ENCODE results near the gene GPRIN2. TPM values are rescaled to one million over a fixed set of nuclear protein-coding genes. Genes with fewer than 3 reads are reported as not detected.

The GPRIN2 gene
- total and polyA plus RNA-seq, 2 of the 8 experiments (the other 6 are each of a cell fraction or from before 2014, with no cell fraction given), result 14.3 to 18.6 TPM

DNA sequence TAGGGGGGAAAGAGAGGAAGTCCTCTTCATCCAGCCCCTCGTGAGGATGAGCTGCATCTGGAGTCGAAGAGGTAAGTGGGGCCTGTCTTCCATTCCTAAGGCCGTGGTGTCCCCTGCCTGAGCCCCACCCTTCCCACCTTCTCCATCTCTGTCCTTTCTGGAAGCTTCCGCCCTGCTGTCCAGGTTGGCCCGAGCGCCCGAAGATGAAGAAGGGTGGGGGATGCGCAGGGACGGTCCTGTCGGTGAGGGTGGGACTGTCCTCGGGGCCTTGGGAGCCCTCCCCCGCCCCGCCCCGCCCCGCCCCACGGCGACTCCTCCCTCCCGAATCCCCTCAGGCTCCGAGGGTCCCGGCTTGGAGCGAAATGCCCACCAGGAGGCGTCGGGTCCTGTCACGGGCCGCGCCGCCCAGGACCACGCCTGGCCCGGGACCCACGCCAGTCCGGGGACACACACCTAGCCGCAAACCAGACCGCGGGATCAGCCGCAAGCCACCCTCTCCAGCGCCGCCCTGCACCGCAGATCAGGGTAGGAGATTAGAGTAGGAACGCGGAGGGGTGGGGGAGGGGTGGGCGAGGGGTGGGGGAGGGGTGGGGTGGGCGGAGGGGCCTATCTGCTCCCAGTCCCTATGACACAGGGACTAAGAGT is 15.3 kb downstream of the GPRIN2 start (continued):
- no peak for TF ChIP-seq CHD7 (IDR thresholded peaks at IDR 0.05; ENCODE audit: insufficient replicate concordance, low read length)
- TF ChIP-seq SRF (IDR thresholded peaks at IDR 0.05; ENCODE audit: low read depth, low read length), result no peak
- TF ChIP-seq ZNF274 (IDR thresholded peaks at IDR 0.05; ENCODE audit: borderline replicate concordance, extremely low read depth, low read length), result no peak
- no peak; a peak in 1 of 3 replicates for TF ChIP-seq POLR2A (IDR thresholded peaks at IDR 0.05; ENCODE audit: control extremely low read depth in 1 of 2, low read depth in 2 of 2, low read length in 2 of 2)
- peak; percentile 35; the same call in 1 of the 2 replicates for TF ChIP-seq TBP (IDR thresholded peaks at IDR 0.05; ENCODE audit: low read depth, low read length)
- no peak for TF ChIP-seq SAP30 (IDR thresholded peaks at IDR 0.05; ENCODE audit: insufficient read depth, insufficient replicate concordance, low read length)
- TF ChIP-seq HDAC6 (IDR thresholded peaks at IDR 0.05; ENCODE audit: low read depth, low read length), result no peak
- TF ChIP-seq TAF1 (IDR thresholded peaks at IDR 0.05; ENCODE audit: low read depth, low read length), result 0 out of 2 replicates have a peak, but pooled peaks have one; percentile 32
- peak; percentile 47; the same call in 1 of the 2 replicates for TF ChIP-seq TEAD4 (IDR thresholded peaks at IDR 0.05; ENCODE audit: low read depth, low read length)
- 0 out of 2 replicates have a peak, but pooled peaks have one; percentile 26 for TF ChIP-seq SUZ12 (IDR thresholded peaks at IDR 0.05; ENCODE audit: low read length)
- no peak for TF ChIP-seq SP4 (IDR thresholded peaks at IDR 0.05; ENCODE audit: low read length)
